ENCODE data around the gene BDKRB2. TPM values are rescaled to one million over a fixed set of nuclear protein-coding genes. Genes with fewer than 3 reads are reported as not detected.

The BDKRB2 gene
- total and polyA plus RNA-seq, 2 of the 4 experiments (the other 2 are of a cell fraction) = 60.9 to 73.1 TPM

- H2AK5ac ChIP-seq (ENCODE audit: low read depth, low read length) = peak overlapping the region; percentile 89
- ATAC-seq (ENCODE audit: low read depth) (peak; percentile 77), DNase-seq (peak; percentile 97)
- CTCF ChIA-PET = no interaction called here
- H4K8ac ChIP-seq (ENCODE audit: low read depth in 2 of 2, low read length in 2 of 2) = peak overlapping the region; percentile 60 to 69; a peak in 3 of 4 replicates
- peak overlapping the region; percentile 87 for H3K4ac ChIP-seq (ENCODE audit: low read depth, low read length)
- H2BK20ac ChIP-seq (ENCODE audit: low read depth, low read length) = peak overlapping the region; percentile 88
- H4K91ac ChIP-seq (ENCODE audit: insufficient read depth, low read depth, low read length) = peak overlapping the region; percentile 83
- in situ Hi-C loops (cut with MboI; ENCODE audit: low sequenced_read_pairs) = no loop called here
- no peaks in the 10 kb centered on the region for H3K36me3 ChIP-seq (ENCODE audit: control insufficient read depth, insufficient read depth, low read length)
- H3K18ac ChIP-seq (ENCODE audit: low read depth, low read length) = peak overlapping the region; percentile 73
- H2AK9ac ChIP-seq (replicated peaks; ENCODE audit: low read depth, low read length, poor library complexity) = peak overlapping the region; percentile 6
- no peak overlapping the region for H3K4me2 ChIP-seq (ENCODE audit: low read depth, low read length)
- peak overlapping the region; percentile 70 for H3K14ac ChIP-seq (replicated peaks; ENCODE audit: low read depth, low read length)
- WGBS, 2 experiments (ENCODE audit: extremely low coverage in 2 of 2, insufficient read length in 1 of 2) = 22% methylated on average over 5 of the region's 11 CpGs; no CpG with 5 or more reads in 1 of the 2 experiments
- H3K79me1 ChIP-seq (ENCODE audit: low read depth in 1 of 2, low read length in 2 of 2) = no peaks in the 10 kb centered on the region
- intact Hi-C loops (cut with micrococcal nuclease) = no loop called here
- H3K4me1 ChIP-seq (ENCODE audit: control insufficient read depth, insufficient read depth, low read length) = peaks cover 14% of the 10 kb centered on the region
- peaks cover 10% of the 10 kb centered on the region; the same call in 1 of the 2 replicates for H3K9me1 ChIP-seq (ENCODE audit: insufficient read depth, low read length)
- no peak overlapping the region for H3K4me3 ChIP-seq (ENCODE audit: insufficient read depth, low read depth, low read length)
- POLR2A ChIA-PET (ENCODE audit: unreplicated experiment) = interaction anchor here (0.7 kb wide), 1 partner anchor 15 kb away, joined by 3 read pairs; the partner anchor contains the start of gene BDKRB2
- H2BK120ac ChIP-seq (ENCODE audit: low read depth, low read length) = peak overlapping the region; percentile 88
- H4K20me1 ChIP-seq (ENCODE audit: insufficient read depth, low read length) = no peaks in the 10 kb centered on the region
- peak overlapping the region; percentile 73 for H2AFZ ChIP-seq (replicated peaks; ENCODE audit: low read length, poor library complexity)
- no TSS peak for BruUV-seq (replicated peaks)
- TF ChIP-seq CEBPB (IDR thresholded peaks at IDR 0.05; ENCODE audit: low read depth, low read length) (no peak), BHLHE40 (IDR thresholded peaks at IDR 0.05; ENCODE audit: low read depth, low read length) (peak; percentile 62), MAFK (IDR thresholded peaks at IDR 0.05; ENCODE audit: low read depth, low read length) (peak; percentile 49; the same call in 1 of the 2 replicates), POLR2A (IDR thresholded peaks at IDR 0.05; ENCODE audit: low read depth, low read length) (no peak), FOS (IDR thresholded peaks at IDR 0.05; ENCODE audit: low read depth, low read length) (peak; percentile 83), CHD1 (IDR thresholded peaks at IDR 0.05; ENCODE audit: low read depth, low read length) (no peak), SMC3 (IDR thresholded peaks at IDR 0.05; ENCODE audit: low read depth, low read length) (no peak; the same call in 1 of the 2 replicates), USF2 (IDR thresholded peaks at IDR 0.05; ENCODE audit: low read depth, low read length) (0 out of 2 replicates have a peak, but pooled peaks have one; percentile 6), RCOR1 (IDR thresholded peaks at IDR 0.05; ENCODE audit: insufficient replicate concordance, low read length) (peak; percentile 62), NFE2L2 (IDR thresholded peaks at IDR 0.05; ENCODE audit: low read depth, low read length) (peak; percentile 51; the same call in 1 of the 2 replicates), RAD21 (IDR thresholded peaks at IDR 0.05; ENCODE audit: low read length) (peak; percentile 1; the same call in 1 of the 2 replicates), MAZ (IDR thresholded peaks at IDR 0.05; ENCODE audit: borderline replicate concordance, low read depth, low read length) (0 out of 2 replicates have a peak, but pooled peaks have one; percentile 57), CTCF (conservative IDR thresholded peaks at IDR 0.05; ENCODE audit: low read depth, low read length) (no peak)
- H3K23ac ChIP-seq (ENCODE audit: low read depth, low read length) = 0 out of 2 replicates have a peak overlapping the region, but pooled peaks have one; percentile 45
- 0 out of 2 replicates have a peak overlapping the region, but pooled peaks have one; percentile 5 for H3K27ac ChIP-seq (ENCODE audit: insufficient read depth, low read length)
- H3K9me3 ChIP-seq (ENCODE audit: control insufficient read depth, insufficient read depth, low read length) = no peaks in the 10 kb centered on the region
- H3K56ac ChIP-seq (ENCODE audit: extremely low read depth, insufficient read depth, low read length) = no peak overlapping the region
- no peak overlapping the region for H3K9ac ChIP-seq (ENCODE audit: low read depth, low read length)
- peak overlapping the region; percentile 51 for H2BK5ac ChIP-seq (ENCODE audit: low read depth, low read length, poor library complexity, severe bottlenecking)
- dilution Hi-C loops (cut with HindIII; ENCODE audit: low sequenced_read_pairs, unreplicated experiment) = no loop called here
- H3K27me3 ChIP-seq (ENCODE audit: control insufficient read depth, insufficient read depth, low read length) = no peaks in the 10 kb centered on the region
- peak overlapping the region; percentile 55 for H4K5ac ChIP-seq (ENCODE audit: low read depth, low read length)
- H2BK15ac ChIP-seq (ENCODE audit: low read depth, low read length) = peak overlapping the region; percentile 91; the same call in 2 of the 3 replicates
Observed at GRCh38 chr14:96189281-96189711, 15.3 kb upstream of the BDKRB2 start.

Data from IMR-90 (cell line).